HepG2 (cell line): Measurements from ENCODE around the gene MEF2D. TPM values are rescaled to one million over a fixed set of nuclear protein-coding genes. Genes with fewer than 3 reads are reported as not detected.

Experiments used
- ATAC-seq: fragments of 200-7000 bp; cut with Tn5 transposase; 3 replicates; pipeline ENCODE4 v1.9.1; 2020; ENCODE audit warnings: mild to moderate bottlenecking, moderate library complexity
- BruUV-seq: library from RNA; stranded (reverse); fragments of 400-500 nt; replicated peaks from 2 replicates; lab custom pipeline; 2021; lab: Mats Ljungman, UMichigan
- CTCF ChIA-PET: fragments of 300-600 bp; formaldehyde crosslinking; extraction: SDS; loops from one replicate; lab custom pipeline; 2021; ENCODE audit warnings: low total read pairs, inconsistent platforms, low intra/inter-chr PET ratio; lab: Yijun Ruan, JAX
- POLR2A ChIA-PET: fragments of 350-600 bp; sonication (Branson Sonifier 250); formaldehyde crosslinking; loops from one replicate; lab custom pipeline; 2020; ENCODE audit warnings: antibody characterized with exemption, inconsistent platforms; lab: Yijun Ruan, JAX
- DNase-seq: peaks from one replicate; pipeline ENCODE4 v3.0.0-alpha.2; 2015; ENCODE audit warnings: low spot score
- FAIRE-seq: peaks from 3 replicates; lab custom pipeline; 2011; peaks lifted over from hg19 to GRCh38; lab: Jason Lieb, UNC
- H2AFZ ChIP-seq: one replicate; pipeline ENCODE4 v1.6.1; 2011; ENCODE audit warnings: low read length, inconsistent platforms
- H3K27ac ChIP-seq: fragments of 300-600 bp; 3 replicates; pipeline ENCODE4 v1.8.0; 2011; ENCODE audit warnings: mixed run types, mild to moderate bottlenecking, mixed read lengths, low read length, inconsistent platforms; ENCODE audit not compliant: insufficient read depth; ENCODE audit errors: extremely low read length
- H3K27me3 ChIP-seq, 2 experiments: fragments of 200-600 bp in 1 of 2; 2 replicates in 1 of 2; 3 replicates in 1 of 2; pipeline versions ENCODE4 v1.6.0 to v1.8.0; 2011; ENCODE audit warnings: low read length in 2 of 2, mild to moderate bottlenecking in 2 of 2, moderate library complexity in 2 of 2, inconsistent platforms in 1 of 2; ENCODE audit not compliant: insufficient read depth in 2 of 2, control insufficient read depth in 1 of 2
- H3K36me3 ChIP-seq, 2 experiments: fragments of 200-600 bp in 1 of 2; replicated peaks in 1 of 2; 2 replicates in 1 of 2; 3 replicates in 1 of 2; pipeline versions ENCODE4 v1.5.1 to v1.8.0; 2011; ENCODE audit warnings: low read length in 2 of 2, inconsistent platforms in 1 of 2; ENCODE audit not compliant: insufficient read depth in 2 of 2, control insufficient read depth in 1 of 2
- H3K4me1 ChIP-seq: 2 replicates; pipeline ENCODE4 v1.5.1; 2012; ENCODE audit warnings: low read length, inconsistent platforms; ENCODE audit not compliant: insufficient read depth
- H3K4me2 ChIP-seq: 2 replicates; pipeline ENCODE4 v1.6.0; 2011; ENCODE audit warnings: low read depth, low read length, inconsistent platforms
- H3K4me3 ChIP-seq, 3 experiments: fragments of 200-600 bp in 1 of 3; sonication (generic), shearing (Covaris generic) in 1 of 3; replicated peaks in 1 of 3; 2 replicates each; pipeline ENCODE4 v1.5.1; 2011 to 2016; ENCODE audit warnings: low read length in 3 of 3, inconsistent platforms in 2 of 3, low read depth in 2 of 3, mild to moderate bottlenecking in 2 of 3, control low read depth in 1 of 3, mixed read lengths in 1 of 3; ENCODE audit not compliant: insufficient read depth in 1 of 3
- H3K79me2 ChIP-seq: one replicate; pipeline ENCODE4 v1.6.1; 2011; ENCODE audit warnings: low read length, inconsistent platforms; ENCODE audit not compliant: insufficient read depth
- H3K9ac ChIP-seq: 2 replicates; pipeline ENCODE4 v1.6.0; 2011; ENCODE audit warnings: mild to moderate bottlenecking, low read depth, low read length, inconsistent platforms; ENCODE audit not compliant: insufficient read depth
- H3K9me3 ChIP-seq: 2 replicates; pipeline ENCODE4 v1.5.1; 2012; ENCODE audit warnings: mild to moderate bottlenecking, low read length
- H4K20me1 ChIP-seq: 2 replicates; pipeline ENCODE4 v1.6.0; 2011; ENCODE audit warnings: inconsistent platforms, mild to moderate bottlenecking, low read length, moderate library complexity; ENCODE audit not compliant: insufficient read depth
- CAMTA2 ChIP-seq: sonication (generic); formaldehyde crosslinking; IDR thresholded peaks from 2 replicates; pipeline ENCODE4 v1.4.0; 2020; ENCODE audit warnings: mild to moderate bottlenecking, missing genetic modification reagents, borderline replicate concordance
- CBX5 ChIP-seq: sonication (generic); formaldehyde crosslinking; IDR thresholded peaks from 2 replicates; pipeline ENCODE4 v1.4.0; 2020; ENCODE audit warnings: missing genetic modification reagents, borderline replicate concordance
- EEA1 ChIP-seq: sonication (generic); formaldehyde crosslinking; IDR thresholded peaks from 2 replicates; pipeline ENCODE4 v1.5.1; 2020; ENCODE audit warnings: mild to moderate bottlenecking, missing genetic modification reagents, borderline replicate concordance
- GRHL1 ChIP-seq: sonication (generic); formaldehyde crosslinking; conservative IDR thresholded peaks from 2 replicates; pipeline ENCODE4 v1.8.0; 2022; ENCODE audit warnings: missing genetic modification reagents
- MEIS1 ChIP-seq: sonication (generic); formaldehyde crosslinking; IDR thresholded peaks from 2 replicates; pipeline ENCODE4 v1.9.0; 2021; ENCODE audit warnings: mild to moderate bottlenecking, missing genetic modification reagents, moderate library complexity, borderline replicate concordance
- RARG ChIP-seq: sonication (generic); formaldehyde crosslinking; IDR thresholded peaks from 2 replicates; pipeline ENCODE4 v1.4.0; 2020; ENCODE audit warnings: low read depth, mild to moderate bottlenecking, missing genetic modification reagents
- SAP130 ChIP-seq: IDR thresholded peaks from 2 replicates; pipeline ENCODE4 v1.6.1; 2016; ENCODE audit warnings: low read depth
- ZBTB14 ChIP-seq: sonication (generic); formaldehyde crosslinking; IDR thresholded peaks from 2 replicates; pipeline ENCODE4 v1.4.0; 2020; ENCODE audit warnings: missing genetic modification reagents
- ZFYVE20 ChIP-seq: sonication (generic); formaldehyde crosslinking; IDR thresholded peaks from 2 replicates; pipeline ENCODE4 v1.8.0; 2023; ENCODE audit warnings: low read depth, mild to moderate bottlenecking, moderate library complexity, missing genetic modification reagents, borderline replicate concordance
- ZNF451 ChIP-seq: sonication (generic); formaldehyde crosslinking; IDR thresholded peaks from 2 replicates; pipeline ENCODE4 v1.5.0; 2020; ENCODE audit warnings: mild to moderate bottlenecking, missing genetic modification reagents
- ZNF629 ChIP-seq: sonication (generic); formaldehyde crosslinking; conservative IDR thresholded peaks from 2 replicates; pipeline ENCODE4 v1.5.0; 2020; ENCODE audit warnings: missing genetic modification reagents
- ZNF672 ChIP-seq: sonication (generic); formaldehyde crosslinking; IDR thresholded peaks from 2 replicates; pipeline ENCODE4 v1.8.1; 2022; ENCODE audit warnings: missing genetic modification reagents
- WGBS: methylation state at CpG from one replicate; pipeline ENCODE4 v1.1.6; 2017; ENCODE audit warnings: low lambda C conversion rate; 5-methylcytosine and 5-hydroxymethylcytosine counted together
- in situ Hi-C: cut with HindIII; loops from 2 replicates; pipeline ENCODE4 v1.10.0; 2017; ENCODE audit warnings: low pct_unique_long_range_greater_than_20kb; ENCODE audit not compliant: extremely low pct_ligation_motif_present
- intact Hi-C: fragments of 100-400 bp; cut with micrococcal nuclease; formaldehyde crosslinking; loops from one replicate; pipeline ENCODE4 v1.10.0; 2022; ENCODE audit not compliant: unreplicated experiment
- polyA plus RNA-seq, 8 experiments: library from polyadenylated mRNA; depleted of rRNA in 3 of 8; stranded (reverse) in 7 of 8; unstranded in 1 of 8; fragments of >200 nt; fragmentation: Illumina TruSeq in 4 of 8; extraction: Trizol in 4 of 8; gene quantifications; 2 replicates each; pipeline versions ENCODE4 v1.2.1 to v1.2.3, GENCODE V29; 2011 to 2016; ENCODE audit warnings: low read depth in 4 of 8, missing spikeins in 1 of 8, mixed read lengths in 1 of 8; ENCODE audit not compliant: insufficient read depth in 1 of 8
- total RNA-seq, 5 experiments: library from RNA; depleted of rRNA; stranded (reverse); fragments of >200 nt; fragmentation: Illumina TruSeq; extraction: Trizol; gene quantifications; 2 replicates each; pipeline ENCODE4 v1.2.3, GENCODE V29; 2016; ENCODE audit warnings: low read depth in 1 of 5
- TF ChIP-seq, protein P1 (sequence below): sonication (generic); formaldehyde crosslinking; IDR thresholded peaks from 2 replicates; pipeline ENCODE4 v1.4.0; 2020; ENCODE audit warnings: missing genetic modification reagents
- TF ChIP-seq, protein P2 (sequence below): sonication (generic); formaldehyde crosslinking; IDR thresholded peaks from 2 replicates; pipeline ENCODE4 v1.8.0; 2022; ENCODE audit warnings: missing genetic modification reagents, mild to moderate bottlenecking, moderate library complexity, borderline replicate concordance

The MEF2D gene
- total and polyA plus RNA-seq, 2 of the 13 experiments (the other 11 are each of a cell fraction or from before 2014, with no cell fraction given) = 1.6 to 3.9 TPM

DNA sequence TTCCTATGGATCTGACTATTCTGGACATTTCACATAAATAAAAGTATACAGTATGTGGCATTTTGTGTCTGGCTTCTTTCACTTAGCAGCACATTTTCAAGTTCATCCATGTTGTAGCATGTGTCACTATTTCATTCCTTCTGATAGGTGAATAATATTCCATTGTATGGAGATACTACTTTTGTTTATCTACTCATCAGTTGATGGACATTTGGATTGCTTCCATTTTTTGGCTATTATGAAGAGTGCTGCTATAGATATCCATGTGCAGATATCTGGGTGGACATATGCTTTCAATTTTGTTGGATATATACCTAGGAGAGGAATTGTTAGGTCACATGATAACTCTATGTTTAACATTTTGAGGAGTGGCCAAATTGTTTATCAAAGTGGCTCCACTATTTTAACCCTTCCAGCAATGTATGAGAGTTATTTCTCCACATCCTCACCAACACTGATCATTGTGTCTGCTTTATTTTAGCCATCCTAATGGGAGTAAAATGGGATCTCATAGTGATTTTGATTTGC, 21.9 kb upstream of the MEF2D start (continued):
- TF ChIP-seq, protein P1, sequence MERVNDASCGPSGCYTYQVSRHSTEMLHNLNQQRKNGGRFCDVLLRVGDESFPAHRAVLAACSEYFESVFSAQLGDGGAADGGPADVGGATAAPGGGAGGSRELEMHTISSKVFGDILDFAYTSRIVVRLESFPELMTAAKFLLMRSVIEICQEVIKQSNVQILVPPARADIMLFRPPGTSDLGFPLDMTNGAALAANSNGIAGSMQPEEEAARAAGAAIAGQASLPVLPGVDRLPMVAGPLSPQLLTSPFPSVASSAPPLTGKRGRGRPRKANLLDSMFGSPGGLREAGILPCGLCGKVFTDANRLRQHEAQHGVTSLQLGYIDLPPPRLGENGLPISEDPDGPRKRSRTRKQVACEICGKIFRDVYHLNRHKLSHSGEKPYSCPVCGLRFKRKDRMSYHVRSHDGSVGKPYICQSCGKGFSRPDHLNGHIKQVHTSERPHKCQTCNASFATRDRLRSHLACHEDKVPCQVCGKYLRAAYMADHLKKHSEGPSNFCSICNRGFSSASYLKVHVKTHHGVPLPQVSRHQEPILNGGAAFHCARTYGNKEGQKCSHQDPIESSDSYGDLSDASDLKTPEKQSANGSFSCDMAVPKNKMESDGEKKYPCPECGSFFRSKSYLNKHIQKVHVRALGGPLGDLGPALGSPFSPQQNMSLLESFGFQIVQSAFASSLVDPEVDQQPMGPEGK = no peak
- TF ChIP-seq MEIS1 (CRISPR knock-in tag) = no peak

- H4K20me1 ChIP-seq = no peaks in the 10 kb centered on the region
- no peak overlapping the region for H3K9ac ChIP-seq
- ChIA-PET CTCF (no interaction called here), POLR2A (no interaction called here)
- no peaks in the 10 kb centered on the region for H3K36me3 ChIP-seq
- H3K4me3 ChIP-seq = no peak overlapping the region
- no peak overlapping the region for H3K27ac ChIP-seq
- peaks cover 1 to 14% of the 10 kb centered on the region in 2 experiments; a peak in 3 of 5 replicates for H3K27me3 ChIP-seq
- H3K79me2 ChIP-seq = no peaks in the 10 kb centered on the region
- H3K4me1 ChIP-seq = no peaks in the 10 kb centered on the region
- no peak for DNase-seq
- no peak for TF ChIP-seq CAMTA2 (CRISPR knock-in tag)
- TF ChIP-seq ZNF451 (CRISPR knock-in tag) = no peak
- no peak for TF ChIP-seq ZNF629
- TF ChIP-seq ZFYVE20 (CRISPR knock-in tag) = no peak
- TF ChIP-seq, protein P2, sequence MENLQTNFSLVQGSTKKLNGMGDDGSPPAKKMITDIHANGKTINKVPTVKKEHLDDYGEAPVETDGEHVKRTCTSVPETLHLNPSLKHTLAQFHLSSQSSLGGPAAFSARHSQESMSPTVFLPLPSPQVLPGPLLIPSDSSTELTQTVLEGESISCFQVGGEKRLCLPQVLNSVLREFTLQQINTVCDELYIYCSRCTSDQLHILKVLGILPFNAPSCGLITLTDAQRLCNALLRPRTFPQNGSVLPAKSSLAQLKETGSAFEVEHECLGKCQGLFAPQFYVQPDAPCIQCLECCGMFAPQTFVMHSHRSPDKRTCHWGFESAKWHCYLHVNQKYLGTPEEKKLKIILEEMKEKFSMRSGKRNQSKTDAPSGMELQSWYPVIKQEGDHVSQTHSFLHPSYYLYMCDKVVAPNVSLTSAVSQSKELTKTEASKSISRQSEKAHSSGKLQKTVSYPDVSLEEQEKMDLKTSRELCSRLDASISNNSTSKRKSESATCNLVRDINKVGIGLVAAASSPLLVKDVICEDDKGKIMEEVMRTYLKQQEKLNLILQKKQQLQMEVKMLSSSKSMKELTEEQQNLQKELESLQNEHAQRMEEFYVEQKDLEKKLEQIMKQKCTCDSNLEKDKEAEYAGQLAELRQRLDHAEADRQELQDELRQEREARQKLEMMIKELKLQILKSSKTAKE (CRISPR knock-in tag) = no peak
- TF ChIP-seq CBX5 (CRISPR knock-in tag) = no peak
- no peak for TF ChIP-seq EEA1
- TF ChIP-seq RARG (CRISPR knock-in tag) = no peak
- TF ChIP-seq ZBTB14 (CRISPR knock-in tag) = no peak
- TF ChIP-seq ZNF672 (CRISPR knock-in tag) = no peak
- TF ChIP-seq SAP130 (CRISPR knock-in tag) = no peak
- no peak for TF ChIP-seq GRHL1 (CRISPR knock-in tag)
- no TSS peak for BruUV-seq
- no peak for ATAC-seq
- H3K4me2 ChIP-seq = no peak overlapping the region
- intact Hi-C loops (no loop called here), in situ Hi-C loops (no loop called here)
- FAIRE-seq = no peak
- 39% methylated on average over 4 of the region's 4 CpGs for WGBS
- no peak overlapping the region for H2AFZ ChIP-seq
- H3K9me3 ChIP-seq = no peaks in the 10 kb centered on the region
These were observed 17.2 kb upstream of the MEF2D start for GRCh38 chr1:156517748-156518147.
